Effector memory CD4-positive, alpha-beta T cell (primary cell): ENCODE results near the gene GSTP1.
"Not testable (repeated sequence)": the region's sequence is repeated elsewhere in the genome, so short reads cannot be mapped to it uniquely, and the experiment has no call there.

Experiments
- DNase-seq, 3 donors: peaks; one replicate each; pipeline ENCODE4 v3.0.0-alpha.2; 2020
- H3K27ac ChIP-seq: 2 replicates; pipeline ENCODE4 v1.7.0; 2013; ENCODE audit warnings: mild to moderate bottlenecking, low read length, moderate library complexity; ENCODE audit not compliant: insufficient read depth, poor library complexity, severe bottlenecking
- H3K27me3 ChIP-seq: replicated peaks from 2 replicates; pipeline ENCODE4 v1.7.0; 2013; ENCODE audit warnings: mild to moderate bottlenecking, low read length; ENCODE audit not compliant: insufficient read depth, control insufficient read depth, poor library complexity, severe bottlenecking
- H3K36me3 ChIP-seq: 2 replicates; pipeline ENCODE4 v1.7.0; 2013; ENCODE audit warnings: mild to moderate bottlenecking, low read length, moderate library complexity; ENCODE audit not compliant: control insufficient read depth, insufficient read depth
- H3K4me1 ChIP-seq: 2 replicates; pipeline ENCODE4 v1.7.0; 2013; ENCODE audit warnings: low read length, mild to moderate bottlenecking; ENCODE audit not compliant: control insufficient read depth, insufficient read depth, poor library complexity, severe bottlenecking
- H3K4me3 ChIP-seq: 2 replicates; pipeline ENCODE4 v1.7.0; 2013; ENCODE audit warnings: low read length, low read depth, mild to moderate bottlenecking; ENCODE audit not compliant: insufficient read depth, poor library complexity, severe bottlenecking
- H3K9me3 ChIP-seq: 2 replicates; pipeline ENCODE4 v1.7.0; 2013; ENCODE audit warnings: mild to moderate bottlenecking, low read length, moderate library complexity; ENCODE audit not compliant: control insufficient read depth

GSTP1 gene

GRCh38 chr11:67544616-67545242, 38.9 kb upstream of the GSTP1 start:
- H3K4me1 ChIP-seq, result no peaks in the 10 kb centered on the region
- H3K27me3 ChIP-seq, result no peaks in the 10 kb centered on the region
- no peak overlapping the region for H3K27ac ChIP-seq
- no peaks in the 10 kb centered on the region for H3K36me3 ChIP-seq
- H3K9me3 ChIP-seq, result no peaks in the 10 kb centered on the region
- DNase-seq, result no peak
- H3K4me3 ChIP-seq, result no peak overlapping the region

GRCh38 chr11:67545280-67545679, 38.3 kb upstream of the GSTP1 start:
- no peaks in the 10 kb centered on the region for H3K27me3 ChIP-seq
- no peak for DNase-seq

DNA sequence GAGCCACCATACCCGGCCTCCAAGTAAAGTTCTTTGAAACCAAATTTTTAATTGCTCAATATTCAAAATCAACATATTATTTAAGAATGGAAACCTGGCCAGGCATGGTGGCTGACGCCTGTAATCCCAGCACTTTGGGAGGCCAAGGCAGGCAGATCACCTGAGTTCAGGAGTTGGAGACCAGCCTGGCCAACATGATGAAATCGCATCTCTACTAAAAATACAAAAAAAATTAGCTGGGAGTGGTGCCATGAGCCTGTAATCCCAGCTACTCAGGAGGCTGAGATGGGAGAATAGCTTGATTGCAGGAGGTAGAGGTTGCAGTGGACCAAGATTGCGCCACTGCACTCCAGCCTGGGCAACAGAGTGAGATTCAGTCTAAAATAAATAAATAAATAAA, 35.5 kb upstream of the GSTP1 start:
- not testable (repeated sequence) for H3K36me3 ChIP-seq, DNase-seq, H3K27ac ChIP-seq, H3K4me1 ChIP-seq, H3K27me3 ChIP-seq, H3K9me3 ChIP-seq, H3K4me3 ChIP-seq

More at GRCh38 chr11:67545280-67545679, 38.3 kb upstream of the GSTP1 start:
- H3K4me1 ChIP-seq, result no peaks in the 10 kb centered on the region
- no peaks in the 10 kb centered on the region for H3K36me3 ChIP-seq
- no peak overlapping the region for H3K4me3 ChIP-seq
- no peaks in the 10 kb centered on the region for H3K9me3 ChIP-seq
- H3K27ac ChIP-seq, result no peak overlapping the region

DNA sequence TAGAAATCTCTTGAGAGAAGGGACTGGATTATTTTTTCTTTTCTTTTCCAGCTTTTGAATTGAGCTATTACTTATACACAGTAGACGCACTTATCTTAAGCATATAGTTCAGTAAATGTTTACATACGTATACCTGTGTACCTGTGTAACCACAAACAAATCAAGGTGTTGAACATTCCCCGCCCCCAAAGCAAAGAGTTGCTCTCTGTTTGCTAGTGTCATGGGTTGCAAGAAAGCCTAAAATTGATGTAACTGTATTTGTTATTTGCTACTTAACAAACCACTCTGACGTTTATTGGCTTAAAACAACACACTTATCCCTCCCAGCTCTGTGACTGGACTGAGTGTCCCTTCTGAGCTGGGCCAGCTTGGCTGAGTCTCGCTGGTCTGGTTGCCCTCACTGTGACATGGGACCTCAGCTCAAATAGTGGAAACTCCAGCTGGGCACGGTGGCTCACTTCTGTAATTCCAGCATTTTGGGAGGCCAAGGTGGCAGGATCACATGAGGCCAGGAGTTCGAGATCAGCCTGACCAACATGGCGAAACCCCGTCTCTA, 35.0 kb upstream of the GSTP1 start:
- Histone ChIP-seq H3K27ac (no peak overlapping the region), H3K4me1 (no peaks in the 10 kb centered on the region), H3K4me3 (no peak overlapping the region), H3K27me3 (no peaks in the 10 kb centered on the region), H3K36me3 (no peaks in the 10 kb centered on the region), H3K9me3 (no peaks in the 10 kb centered on the region)
- DNase-seq, result no peak

DNA sequence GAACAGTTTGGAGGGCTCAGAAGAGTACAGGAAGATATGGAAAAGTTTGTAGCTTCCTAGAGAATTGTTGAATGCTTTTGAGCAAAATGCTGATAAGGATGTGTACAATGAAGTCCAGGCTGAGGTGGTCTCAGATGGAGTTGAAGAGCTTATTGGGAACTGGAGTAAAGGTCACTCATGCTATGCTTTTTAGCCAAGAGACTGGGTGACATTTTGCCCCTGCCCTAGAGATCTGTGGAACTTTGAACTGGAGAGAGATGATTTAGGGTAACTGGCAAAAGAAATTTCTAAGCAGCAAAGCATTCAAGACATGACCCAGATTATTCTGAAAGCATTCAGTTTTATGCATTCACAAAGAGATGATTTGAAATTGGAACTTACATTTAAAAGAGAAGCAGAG, 32.5 kb upstream of the GSTP1 start:
- H3K4me3 ChIP-seq, result no peak overlapping the region
- no peaks in the 10 kb centered on the region for H3K36me3 ChIP-seq
- DNase-seq, result no peak
- no peaks in the 10 kb centered on the region for H3K27me3 ChIP-seq
- H3K4me1 ChIP-seq, result no peaks in the 10 kb centered on the region
- no peaks in the 10 kb centered on the region for H3K9me3 ChIP-seq
- H3K27ac ChIP-seq, result no peak overlapping the region

- H3K9me3 ChIP-seq, H3K4me3 ChIP-seq, H3K27me3 ChIP-seq, H3K27ac ChIP-seq, DNase-seq, H3K36me3 ChIP-seq, H3K4me1 ChIP-seq: not testable (repeated sequence)
Measured at GRCh38 chr11:67551697-67552096, 31.9 kb upstream of the GSTP1 start.

DNA sequence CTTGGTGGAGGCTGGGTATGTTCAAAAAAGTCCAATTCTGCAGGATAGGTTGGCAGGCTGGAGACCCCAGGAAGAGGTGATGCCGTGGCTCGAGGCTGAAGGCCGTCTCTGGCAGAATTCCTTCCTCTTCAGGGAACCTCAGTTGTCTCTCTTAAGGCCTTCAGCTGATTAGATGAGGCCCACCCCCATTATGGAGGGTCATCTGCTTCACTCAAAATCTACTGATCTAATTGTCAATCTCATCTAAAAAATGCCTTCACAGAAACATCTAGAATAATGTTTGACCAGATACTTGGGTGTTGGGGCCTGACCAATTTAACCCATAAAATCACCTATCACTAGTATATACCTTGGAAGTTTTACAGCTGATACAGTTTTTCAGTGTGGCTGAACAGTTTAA, 27.4 kb upstream of the GSTP1 start:
- Histone ChIP-seq H3K4me1 (no peaks in the 10 kb centered on the region), H3K27me3 (no peaks in the 10 kb centered on the region), H3K36me3 (no peaks in the 10 kb centered on the region), H3K4me3 (no peak overlapping the region), H3K9me3 (no peaks in the 10 kb centered on the region), H3K27ac (no peak overlapping the region)
- no peak for DNase-seq

GRCh38 chr11:67558084-67558772, 25.4 kb upstream of the GSTP1 start:
- no peak for DNase-seq
- Histone ChIP-seq H3K36me3 (no peaks in the 10 kb centered on the region), H3K27ac (no peak overlapping the region), H3K27me3 (no peaks in the 10 kb centered on the region), H3K9me3 (no peaks in the 10 kb centered on the region), H3K4me3 (no peak overlapping the region), H3K4me1 (no peaks in the 10 kb centered on the region)

DNA sequence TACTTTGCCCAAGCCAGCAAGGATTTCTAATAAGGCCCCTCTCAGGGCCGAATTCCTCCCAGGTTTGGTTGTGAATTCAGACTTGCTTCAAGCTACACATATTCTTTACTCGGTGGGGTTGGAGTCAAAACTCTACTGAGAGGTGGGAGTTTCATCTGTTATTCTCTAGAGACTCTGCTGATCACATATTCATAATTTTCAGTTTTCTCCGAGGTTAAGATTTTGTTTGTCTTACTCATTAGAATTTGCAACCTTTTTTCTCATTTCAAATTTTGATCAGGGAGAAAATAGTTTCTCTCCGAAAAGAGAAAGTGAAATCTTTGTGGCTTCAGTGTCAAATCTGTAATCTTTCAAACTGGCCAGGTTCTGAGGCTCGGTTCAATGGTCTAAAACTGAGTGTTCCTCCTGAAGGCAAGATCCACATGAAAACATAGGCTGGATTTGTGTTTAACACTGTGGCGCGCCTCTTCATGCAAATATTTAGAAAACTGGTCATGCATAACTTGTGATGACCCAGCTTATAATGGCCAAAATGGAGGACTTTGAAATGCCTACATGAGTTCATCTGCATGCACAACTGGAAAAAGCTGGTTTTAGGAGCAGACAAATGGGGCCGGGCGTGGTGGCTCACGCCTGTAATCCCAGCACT, 21.5 kb upstream of the GSTP1 start:
- Histone ChIP-seq H3K4me3 (no peak overlapping the region), H3K27me3 (no peaks in the 10 kb centered on the region), H3K9me3 (no peaks in the 10 kb centered on the region), H3K36me3 (no peaks in the 10 kb centered on the region), H3K27ac (no peak overlapping the region), H3K4me1 (no peaks in the 10 kb centered on the region)
- DNase-seq, result no peak
